ENCODE measurements around the gene ATG16L2.
"Not testable (repeated sequence)": the region's sequence is repeated elsewhere in the genome, so short reads cannot be mapped to it uniquely, and the experiment has no call there.

The ATG16L2 gene

GRCh38 chr11:72786305-72787215, 27.7 kb upstream of the ATG16L2 start:
- DNase-seq (ENCODE audit: insufficient read length, low spot score) = no peak
- no peak for FAIRE-seq
- TF ChIP-seq POLR2A (IDR thresholded peaks at IDR 0.05; ENCODE audit: low read depth, low read length) = no peak

- FAIRE-seq = no peak
- TF ChIP-seq POLR2A (IDR thresholded peaks at IDR 0.05; ENCODE audit: low read depth, low read length) = no peak
- DNase-seq (ENCODE audit: insufficient read length, low spot score) = no peak
These were observed 26.8 kb upstream of the ATG16L2 start for GRCh38 chr11:72787216-72788104.

- no peak for TF ChIP-seq POLR2A (IDR thresholded peaks at IDR 0.05; ENCODE audit: low read depth, low read length)
- FAIRE-seq = no peak
- no peak for DNase-seq (ENCODE audit: insufficient read length, low spot score)
These were observed 26.0 kb upstream of the ATG16L2 start for GRCh38 chr11:72788241-72788640.

- no peak for TF ChIP-seq POLR2A (IDR thresholded peaks at IDR 0.05; ENCODE audit: low read depth, low read length)
- DNase-seq (ENCODE audit: insufficient read length, low spot score) (no peak), FAIRE-seq (no peak)
These were observed 24.6 kb upstream of the ATG16L2 start for GRCh38 chr11:72789493-72790131.

- FAIRE-seq; DNase-seq (ENCODE audit: insufficient read length, low spot score): not testable (repeated sequence)
These were observed 23.0 kb upstream of the ATG16L2 start for GRCh38 chr11:72791228-72791627.

GRCh38 chr11:72792437-72793021, 21.7 kb upstream of the ATG16L2 start:
- DNase-seq (ENCODE audit: insufficient read length, low spot score) (no peak), FAIRE-seq (no peak)

GRCh38 chr11:72793076-72793424, 21.2 kb upstream of the ATG16L2 start:
- FAIRE-seq (no peak), DNase-seq (ENCODE audit: insufficient read length, low spot score) (no peak)
- TF ChIP-seq POLR2A (IDR thresholded peaks at IDR 0.05; ENCODE audit: low read depth, low read length) = no peak

More at GRCh38 chr11:72792437-72793021, 21.7 kb upstream of the ATG16L2 start:
- no peak for TF ChIP-seq POLR2A (IDR thresholded peaks at IDR 0.05; ENCODE audit: low read depth, low read length)

GRCh38 chr11:72793425-72794367, 20.5 kb upstream of the ATG16L2 start, which contains the start of gene STARD10:
Gene STARD10 (minus strand): TSS chr11:72794047. CDS start chr11:72781181, 12,866 bp downstream.
- peak; percentile 95 for DNase-seq (ENCODE audit: insufficient read length, low spot score)
- peak; percentile 50 for TF ChIP-seq POLR2A (IDR thresholded peaks at IDR 0.05; ENCODE audit: low read depth, low read length)
- FAIRE-seq = no peak

- DNase-seq (ENCODE audit: insufficient read length, low spot score) (peak; percentile 1), FAIRE-seq (no peak)
- TF ChIP-seq POLR2A (IDR thresholded peaks at IDR 0.05; ENCODE audit: low read depth, low read length) = no peak
These were observed 15.8 kb upstream of the ATG16L2 start for GRCh38 chr11:72798361-72798760.

- TF ChIP-seq POLR2A (IDR thresholded peaks at IDR 0.05; ENCODE audit: low read depth, low read length) = no peak
- FAIRE-seq = no peak
- DNase-seq (ENCODE audit: insufficient read length, low spot score) = peak; percentile 3
These were observed 14.8 kb upstream of the ATG16L2 start for GRCh38 chr11:72799441-72799840.

GRCh38 chr11:72802822-72803221, 11.4 kb upstream of the ATG16L2 start:
- TF ChIP-seq POLR2A (IDR thresholded peaks at IDR 0.05; ENCODE audit: low read depth, low read length) = no peak
- DNase-seq (ENCODE audit: insufficient read length, low spot score) (no peak), FAIRE-seq (no peak)

- FAIRE-seq (no peak), DNase-seq (ENCODE audit: insufficient read length, low spot score) (no peak)
- TF ChIP-seq POLR2A (IDR thresholded peaks at IDR 0.05; ENCODE audit: low read depth, low read length) = no peak
These were observed 9.0 kb upstream of the ATG16L2 start for GRCh38 chr11:72805216-72805615.

GRCh38 chr11:72806378-72806777, 7.8 kb upstream of the ATG16L2 start:
- DNase-seq (ENCODE audit: insufficient read length, low spot score); FAIRE-seq: not testable (repeated sequence)

Data from H54 (cell line).